Hematopoietic multipotent progenitor cell treated with erythropoietin and hydrocortisone succinate and interleukin-3 and kit ligand, for 15 days (in vitro differentiated cells): ENCODE measurements around the gene SLC6A5.
A peak's percentile ranks its signal among the peaks of the same experiment; 100 is the strongest.
"Not testable (repeated sequence)": the region's sequence is repeated elsewhere in the genome, so short reads cannot be mapped to it uniquely, and the experiment has no call there.

Source experiments
- DNase-seq: peaks from one replicate; pipeline ENCODE4 v3.0.0-alpha.2; 2015; ENCODE audit warnings: low spot score

The SLC6A5 gene

DNA sequence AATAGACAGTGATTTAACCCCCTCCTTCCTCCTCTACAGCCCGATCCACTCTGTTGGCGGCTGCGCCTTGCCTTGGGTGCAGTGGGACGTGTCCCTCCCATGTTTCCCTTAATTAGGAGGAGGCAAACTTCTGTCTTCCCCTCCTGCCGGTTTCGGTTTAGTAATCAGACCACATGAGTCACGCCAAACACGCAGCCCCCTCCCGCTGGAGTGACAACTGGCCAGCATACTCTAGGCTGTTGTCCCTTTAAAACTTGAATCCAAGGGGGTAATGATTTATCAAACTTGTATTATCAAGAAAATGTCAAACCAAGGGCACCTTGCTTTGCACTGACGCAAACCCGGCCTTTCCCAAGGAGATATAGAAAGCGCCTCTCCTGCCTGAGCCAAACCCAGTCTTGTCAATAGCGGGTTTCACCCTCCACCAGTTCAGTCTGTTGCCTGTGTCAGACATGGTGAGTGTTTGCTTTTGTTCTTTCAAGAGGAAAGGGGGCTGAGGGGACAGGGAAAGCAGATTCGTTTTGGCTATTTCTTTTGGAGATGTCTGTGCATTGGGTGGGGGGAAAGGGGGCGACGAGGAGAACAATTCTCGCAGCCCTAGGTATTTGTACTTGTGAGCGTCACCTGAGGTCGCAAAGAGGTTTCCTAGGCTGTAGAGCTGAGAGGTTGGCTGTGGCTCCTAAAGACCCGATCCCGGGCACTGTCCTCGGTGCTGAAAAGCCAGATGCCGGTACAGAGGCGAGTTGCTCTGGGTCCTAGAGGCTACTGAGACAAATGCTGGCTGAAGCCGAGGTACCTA, at the start of gene SLC6A5:
SLC6A5 (plus strand) TSS at position 388 of the 799 bp plus-strand sequence; CDS start at position 453, 65 bp downstream.
- DNase-seq = peak; percentile 46

- DNase-seq = no peak
Measured at GRCh38 chr11:20551096-20551495, 48.3 kb upstream of the SLC6A5 start.

- no peak for DNase-seq
Measured at GRCh38 chr11:20555783-20556182, 43.6 kb upstream of the SLC6A5 start.

DNA sequence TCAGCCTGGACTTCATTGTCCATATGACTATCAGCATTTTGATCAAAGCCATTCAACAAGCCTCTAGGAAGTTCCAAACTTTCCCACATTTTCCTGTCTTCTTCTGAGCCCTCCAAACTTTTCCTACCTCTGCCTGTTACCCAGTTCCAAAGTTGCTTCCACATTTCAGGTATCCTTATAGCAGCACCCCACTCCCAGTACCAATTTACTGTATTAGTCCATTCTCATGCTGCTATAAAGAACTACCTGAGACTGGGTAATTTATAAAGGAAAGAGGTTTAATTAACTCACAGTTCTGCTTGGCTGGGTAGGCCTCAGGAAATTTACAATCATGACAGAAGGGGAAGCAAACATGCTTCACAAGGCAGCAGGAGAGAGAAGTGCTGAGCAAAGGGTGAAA, 43.0 kb upstream of the SLC6A5 start:
- not testable (repeated sequence) for DNase-seq

DNA sequence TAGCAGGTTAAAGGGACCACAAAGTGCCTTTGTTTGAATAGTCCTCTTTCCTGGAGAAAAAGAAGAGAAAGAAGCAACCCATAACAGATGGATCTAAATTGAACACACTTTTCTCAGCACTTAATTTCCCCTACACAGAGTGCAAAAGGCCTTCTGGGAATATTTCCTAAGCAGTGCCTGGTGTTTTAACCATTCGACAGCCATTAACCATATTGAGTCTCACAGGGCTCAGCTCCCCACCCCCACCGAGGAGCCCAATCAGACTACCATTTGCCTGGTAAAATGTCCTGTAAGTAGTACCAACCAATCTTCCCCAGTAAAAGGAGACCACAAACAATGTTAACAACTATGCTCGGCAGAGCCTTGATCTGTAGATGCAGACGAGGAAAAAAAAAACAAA, 40.7 kb upstream of the SLC6A5 start:
- DNase-seq = no peak

DNA sequence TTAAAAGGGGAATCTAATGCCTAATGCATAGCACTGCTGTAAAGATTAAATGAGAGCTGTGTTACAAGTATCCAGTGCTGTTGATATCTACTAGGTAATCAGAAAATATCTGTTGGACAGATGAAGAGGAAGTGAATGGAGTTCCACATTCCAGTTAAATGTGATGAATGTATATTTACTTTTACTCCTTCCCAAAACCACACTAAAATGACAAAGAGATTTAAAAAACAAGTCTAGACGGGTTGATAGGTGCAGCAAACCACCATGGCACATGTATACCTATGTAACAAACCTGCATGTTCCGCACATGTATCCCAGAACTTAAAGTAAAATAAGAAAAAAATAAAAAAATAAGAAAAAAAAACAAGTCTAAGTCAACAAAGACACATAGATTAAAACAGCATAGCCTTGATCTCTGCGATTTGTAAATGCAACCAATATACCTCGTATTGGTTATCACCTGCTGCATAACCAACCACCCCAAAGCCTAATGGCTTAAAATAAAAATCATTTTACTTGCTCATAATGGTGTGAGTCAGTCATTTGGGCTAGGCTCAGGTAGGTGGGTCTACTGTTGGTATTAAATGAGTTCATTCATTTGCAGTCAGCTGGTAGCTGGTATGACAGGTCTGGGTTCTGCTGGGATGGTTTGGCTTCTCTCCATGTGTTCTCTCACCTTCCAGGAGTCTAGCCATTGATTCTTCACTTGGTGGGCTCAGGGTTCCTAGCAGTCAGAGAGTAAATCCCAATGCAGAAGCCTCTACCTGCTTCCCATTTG, 39.7 kb upstream of the SLC6A5 start:
- no peak for DNase-seq

DNA sequence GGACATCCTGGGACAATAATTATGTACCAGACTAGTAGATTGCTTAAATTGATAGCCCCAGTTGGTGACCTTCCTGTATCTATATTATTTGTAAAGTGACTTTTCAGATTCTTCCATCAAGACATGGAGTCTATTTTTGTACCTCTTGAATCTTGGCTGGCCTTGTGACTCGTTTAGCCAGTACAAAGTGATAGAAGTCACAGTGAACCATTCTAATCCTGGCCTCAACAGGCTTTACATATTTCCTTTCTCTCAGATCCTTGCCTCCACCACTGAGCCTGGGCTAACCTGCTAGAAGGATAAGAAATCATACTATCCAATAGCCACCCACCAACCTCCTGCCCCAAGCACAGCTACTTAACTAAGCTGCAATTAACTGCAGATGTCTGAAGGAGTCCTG, 37.5 kb upstream of the SLC6A5 start:
- DNase-seq = no peak

DNA sequence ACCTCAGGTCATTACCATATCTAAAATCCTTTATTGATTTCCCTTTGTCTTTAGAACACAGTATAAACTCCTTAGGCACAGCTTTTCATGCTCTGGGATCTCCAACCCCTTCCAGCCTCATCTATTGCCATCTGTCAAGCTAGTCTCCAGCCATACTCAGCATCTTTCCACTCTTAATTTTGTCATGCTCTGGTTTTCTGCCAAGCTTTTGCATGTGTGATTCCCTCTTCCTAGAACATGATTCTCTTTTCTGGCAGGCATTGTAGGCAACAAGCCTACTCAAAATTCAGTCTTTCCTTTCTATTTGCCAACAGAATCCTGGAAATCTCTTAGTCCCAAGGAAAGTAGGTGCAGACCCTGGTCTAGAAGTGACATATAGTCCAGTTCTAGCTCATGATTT, 35.5 kb upstream of the SLC6A5 start:
- DNase-seq = no peak

DNA sequence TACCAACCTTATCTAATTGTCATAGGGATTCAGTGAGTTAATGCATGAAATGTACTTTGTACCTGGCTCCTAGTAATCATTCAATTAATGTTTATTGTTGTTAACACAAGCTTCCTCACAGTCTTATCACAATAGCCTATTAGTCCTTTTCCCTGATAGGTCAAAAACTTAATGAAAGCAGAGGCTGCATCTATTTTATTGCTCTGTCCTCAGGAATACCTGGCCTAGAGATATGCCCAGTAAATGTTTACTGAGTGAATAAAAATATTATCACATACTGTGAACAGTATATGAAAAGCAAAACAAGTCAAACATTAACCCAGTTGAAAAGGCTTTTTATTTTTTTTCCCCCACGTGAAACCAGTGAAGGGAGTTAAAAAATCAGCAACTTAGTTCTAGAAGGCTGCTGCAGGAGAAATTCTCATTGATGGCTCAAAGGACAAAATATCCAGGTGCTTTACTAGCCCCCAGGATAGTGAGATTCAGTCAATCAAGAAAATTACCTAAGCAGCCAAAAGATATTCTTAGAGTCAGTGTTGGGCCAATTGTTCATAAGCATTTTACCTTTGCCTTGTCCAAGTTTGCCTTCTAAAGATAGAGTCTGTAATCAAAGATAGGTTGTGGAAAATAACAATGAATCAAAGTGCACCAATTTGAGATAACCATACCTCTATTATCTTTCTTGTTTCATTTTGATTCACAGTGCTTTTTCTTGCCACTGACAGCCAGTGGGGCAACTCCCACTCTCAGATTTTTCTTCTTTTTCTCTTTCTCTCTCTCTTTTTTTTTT, 34.4 kb upstream of the SLC6A5 start:
- no peak for DNase-seq

- not testable (repeated sequence) for DNase-seq
Measured at GRCh38 chr11:20566115-20566514, 33.3 kb upstream of the SLC6A5 start.

DNA sequence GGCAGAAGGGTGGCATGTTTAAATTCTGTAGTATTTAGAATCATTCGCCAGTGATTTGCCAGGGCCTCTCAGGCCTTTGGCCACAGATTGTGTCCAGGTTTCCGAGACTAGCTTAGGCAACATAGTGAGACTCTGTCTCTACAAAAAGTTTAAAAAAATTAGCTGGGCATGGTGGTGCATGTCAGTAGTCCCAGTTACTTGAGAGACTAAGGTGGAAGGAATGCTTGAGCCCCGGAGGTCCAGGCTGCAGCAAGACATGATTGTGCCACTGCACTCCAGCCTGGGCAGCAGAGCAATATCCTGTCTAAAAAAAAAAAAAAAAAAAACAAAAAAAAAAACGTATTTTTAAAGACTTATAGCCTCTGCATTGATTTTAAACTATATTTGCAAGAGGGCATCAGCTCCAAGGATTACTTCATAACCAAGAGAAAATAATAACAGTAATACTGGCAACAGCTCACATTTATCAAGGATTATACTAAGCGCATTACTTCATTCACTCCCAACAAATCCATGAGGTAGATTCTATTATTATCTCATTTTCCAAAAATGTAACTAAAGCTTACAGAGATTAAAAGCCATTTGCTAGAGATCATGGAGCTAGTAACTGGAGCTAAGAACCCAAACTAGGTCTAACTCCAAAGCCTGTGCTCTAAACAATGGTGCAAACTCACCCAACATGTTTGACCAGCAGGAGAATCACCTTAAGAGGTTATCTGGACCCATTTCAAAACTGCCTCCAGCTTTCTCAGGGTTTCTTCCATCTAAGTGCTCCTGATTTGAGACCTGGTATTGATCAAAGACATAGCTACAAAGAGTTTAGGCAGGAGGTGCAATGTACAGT, 32.6 kb upstream of the SLC6A5 start:
- no peak for DNase-seq

DNA sequence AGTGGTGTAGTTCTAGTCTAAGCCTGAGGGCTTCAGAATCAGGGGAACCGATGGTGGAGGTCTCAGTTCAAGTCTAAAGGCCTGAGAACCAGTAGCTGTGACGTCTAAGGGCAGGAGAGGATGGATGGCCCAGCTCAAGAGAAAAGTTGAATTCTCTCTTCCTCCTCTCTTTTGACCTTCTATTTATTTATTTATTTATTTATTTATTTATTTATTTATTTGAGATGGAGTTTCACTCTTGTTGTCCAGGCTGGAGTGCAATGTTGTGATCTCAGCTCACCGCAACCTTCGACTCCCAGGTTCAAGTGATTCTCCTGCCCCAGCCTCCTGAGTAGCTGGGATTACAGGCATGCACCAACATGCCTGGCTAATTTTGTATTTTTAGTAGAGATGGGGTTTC, 19.7 kb upstream of the SLC6A5 start:
- not testable (repeated sequence) for DNase-seq

DNA sequence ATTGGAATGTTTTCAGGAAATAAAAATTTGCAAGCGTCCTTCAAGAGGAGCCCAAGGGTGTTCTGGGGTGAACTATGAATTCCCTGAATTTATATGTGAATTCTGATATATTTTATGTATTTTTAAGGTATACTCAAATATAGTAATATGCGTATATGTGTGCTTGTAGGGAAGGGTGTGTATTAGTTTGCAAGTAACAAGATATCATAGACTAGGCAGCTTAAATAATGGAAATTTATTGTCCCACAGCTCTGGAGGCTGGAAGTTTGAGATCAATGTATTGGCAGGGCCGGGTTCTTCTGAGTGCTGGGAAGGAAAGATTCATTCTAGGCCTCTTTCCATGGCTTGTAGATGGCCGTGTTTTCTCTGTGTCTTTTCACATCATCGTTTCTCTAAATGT, 16.2 kb upstream of the SLC6A5 start:
- no peak for DNase-seq

DNA sequence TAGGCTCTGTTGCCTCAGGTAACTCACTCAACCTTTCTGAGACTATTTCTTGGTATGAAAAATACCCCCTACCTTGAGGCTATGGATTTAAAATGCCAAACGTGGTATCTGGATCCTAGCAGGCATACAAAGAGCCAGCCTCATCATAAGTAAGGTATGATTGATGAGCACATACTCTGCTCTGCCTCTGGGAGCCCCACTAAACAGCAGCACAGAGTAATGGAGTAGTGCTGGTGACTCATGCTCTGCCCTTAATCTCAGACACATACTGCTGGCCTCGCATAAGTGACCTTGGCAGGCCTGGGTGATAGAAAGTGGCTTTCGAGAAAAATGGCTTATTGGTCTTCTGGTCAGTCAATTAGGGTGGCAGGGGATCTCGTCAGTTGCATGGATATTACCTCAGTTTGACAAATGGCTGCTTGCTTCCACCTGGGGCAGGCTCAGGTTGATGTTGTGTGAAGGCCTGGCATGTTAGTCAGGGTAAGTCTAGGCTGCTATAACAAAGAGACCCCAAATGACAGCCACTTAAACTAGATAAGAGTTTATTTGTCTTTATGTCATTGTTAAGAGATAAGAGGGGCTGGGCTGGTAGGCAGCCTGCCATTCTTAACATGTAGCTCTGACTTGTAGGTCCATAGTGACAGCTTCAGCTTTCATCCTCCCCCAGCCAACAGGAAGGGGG, 15.2 kb upstream of the SLC6A5 start:
- no peak for DNase-seq

DNA sequence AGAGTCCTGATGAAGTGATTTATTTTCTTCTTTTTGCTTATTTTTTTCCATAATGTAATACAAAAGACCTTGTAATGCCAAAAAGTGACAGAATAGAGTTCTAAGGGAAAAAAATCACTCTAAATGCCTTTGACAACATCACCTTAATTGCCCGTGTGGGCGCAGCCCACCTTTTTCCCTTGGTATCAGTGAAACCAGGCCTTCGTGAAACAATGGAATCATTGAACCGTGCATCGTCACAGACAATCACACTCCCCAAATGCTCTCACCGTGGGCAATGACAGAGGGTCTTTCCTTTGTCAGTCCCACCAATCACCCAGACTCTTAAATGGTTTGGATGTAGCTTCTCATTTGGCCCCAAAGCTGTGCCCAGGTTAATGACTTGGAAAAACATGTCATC, 9.6 kb upstream of the SLC6A5 start:
- DNase-seq = no peak

GRCh38 chr11:20590381-20590780, 9.0 kb upstream of the SLC6A5 start:
- DNase-seq = no peak

GRCh38 chr11:20592741-20593140, 6.7 kb upstream of the SLC6A5 start:
- no peak for DNase-seq

DNA sequence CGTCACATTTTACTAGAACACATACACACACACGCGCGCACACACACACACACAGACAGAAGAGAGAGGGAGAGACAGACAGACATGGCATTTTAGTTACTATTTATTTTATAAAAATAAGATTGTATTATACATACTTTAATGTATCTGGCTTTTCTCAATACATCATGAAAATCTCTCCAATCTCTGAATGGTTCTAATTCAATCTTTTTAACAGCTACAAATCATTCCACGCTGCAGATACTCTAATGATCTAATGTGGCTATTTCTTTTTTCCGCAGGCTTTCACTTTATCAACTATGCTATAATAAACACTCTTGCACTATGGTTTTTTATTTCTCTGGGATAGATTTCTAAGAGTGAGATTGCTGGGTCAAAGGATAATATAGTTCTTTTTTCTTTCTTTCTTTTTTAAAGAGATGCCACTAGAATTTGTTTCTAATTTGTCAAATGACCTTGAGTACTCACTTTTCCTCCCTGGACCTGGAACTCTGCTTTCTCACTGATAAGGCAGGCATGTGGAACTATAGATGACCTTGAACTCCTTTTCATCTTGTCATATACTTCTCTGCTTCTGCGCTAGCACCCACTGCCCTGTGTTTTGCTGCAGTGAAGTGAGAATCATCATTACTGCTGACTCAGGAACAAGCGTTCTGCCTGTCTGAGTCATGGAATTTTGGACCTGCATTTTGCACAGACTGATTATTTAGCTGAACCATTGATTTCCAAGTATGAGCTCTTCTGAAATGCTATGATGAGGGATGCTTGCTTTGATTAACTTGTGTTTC, 4.9 kb upstream of the SLC6A5 start:
- peak; percentile 23 for DNase-seq

DNA sequence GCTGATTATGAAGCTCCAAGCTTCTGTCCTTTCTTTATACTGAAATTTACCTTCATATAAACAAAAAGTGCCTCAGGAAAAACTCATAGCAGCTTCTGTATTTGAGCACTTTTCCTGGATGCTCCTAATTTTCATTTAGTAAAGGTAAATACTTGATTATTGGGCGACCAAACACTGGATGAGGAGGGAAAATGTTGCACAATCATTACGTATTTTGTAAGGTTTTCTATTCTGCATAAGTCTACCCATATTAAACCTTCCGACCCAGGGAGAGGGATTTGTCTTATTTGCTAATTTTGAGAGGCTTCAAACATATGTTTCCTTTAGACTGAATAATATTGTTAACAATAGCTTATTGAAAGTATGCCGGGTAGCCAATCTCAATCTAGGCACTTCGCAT, 4.3 kb upstream of the SLC6A5 start:
- DNase-seq = no peak
